HG02981 (cell line): ENCODE data around the gene FSD1L.

Source experiments
- ATAC-seq: cut with Tn5 transposase; IDR thresholded peaks from one replicate; pipeline ENCODE4 v1.9.1; 2021; ENCODE audit warnings: mild to moderate bottlenecking, moderate library complexity; ENCODE audit not compliant: unreplicated experiment

FSD1L gene

GRCh38 chr9:105435453-105435852 is 12.4 kb upstream of the FSD1L start:
- no peak for ATAC-seq

DNA sequence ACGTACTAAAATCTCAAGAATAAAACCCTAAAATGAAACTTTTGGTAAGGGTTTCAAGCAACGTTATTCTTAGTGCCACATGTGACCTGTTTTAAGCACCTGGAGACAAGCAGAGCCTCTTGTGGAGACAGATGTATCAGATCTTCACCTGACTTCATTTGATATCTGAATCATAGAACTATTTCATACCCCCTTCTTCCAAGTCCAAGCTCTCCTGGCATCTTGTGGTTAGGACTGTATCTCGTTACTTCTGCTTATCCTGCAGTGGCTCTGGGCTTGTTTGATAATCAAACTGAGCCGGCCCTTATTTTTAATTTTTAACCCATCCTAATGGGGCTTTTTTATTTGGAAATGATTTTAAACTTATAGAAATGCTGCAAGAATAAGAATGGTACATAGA is 11.1 kb upstream of the FSD1L start:
- ATAC-seq: no peak

- ATAC-seq: no peak
Measured at GRCh38 chr9:105437704-105438103, 10.1 kb upstream of the FSD1L start.

DNA sequence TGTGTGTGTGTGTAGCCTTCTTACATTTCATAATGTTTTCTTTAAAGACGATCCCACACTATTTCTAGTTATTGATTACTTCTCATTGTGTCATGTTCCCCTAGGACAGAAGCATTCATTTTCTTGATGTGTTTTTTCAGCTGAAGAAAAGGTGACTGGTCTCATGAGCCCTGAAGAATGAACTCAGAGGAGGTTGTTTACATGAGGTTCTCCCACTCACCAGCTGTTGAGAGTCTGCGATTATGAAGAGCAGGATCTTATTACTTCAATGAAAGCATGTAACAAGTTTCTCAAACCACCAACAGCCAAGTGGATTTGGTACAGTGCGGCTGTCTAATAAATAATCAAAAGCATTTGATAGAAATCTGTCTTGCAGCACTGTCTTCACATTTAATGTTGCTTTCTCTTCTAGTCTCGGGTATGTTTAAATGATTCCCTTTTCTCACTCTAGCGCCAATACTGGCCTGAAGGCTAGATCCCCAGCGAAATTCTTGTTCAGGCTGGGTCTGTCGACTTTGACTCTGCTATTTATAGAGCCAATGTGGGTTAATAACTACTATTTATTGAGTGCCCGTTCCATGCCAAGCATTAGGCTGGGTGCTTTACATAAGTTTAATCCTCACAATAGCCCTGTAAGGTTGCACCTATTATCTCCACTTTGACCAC is 9.6 kb upstream of the FSD1L start:
- ATAC-seq: no peak

DNA sequence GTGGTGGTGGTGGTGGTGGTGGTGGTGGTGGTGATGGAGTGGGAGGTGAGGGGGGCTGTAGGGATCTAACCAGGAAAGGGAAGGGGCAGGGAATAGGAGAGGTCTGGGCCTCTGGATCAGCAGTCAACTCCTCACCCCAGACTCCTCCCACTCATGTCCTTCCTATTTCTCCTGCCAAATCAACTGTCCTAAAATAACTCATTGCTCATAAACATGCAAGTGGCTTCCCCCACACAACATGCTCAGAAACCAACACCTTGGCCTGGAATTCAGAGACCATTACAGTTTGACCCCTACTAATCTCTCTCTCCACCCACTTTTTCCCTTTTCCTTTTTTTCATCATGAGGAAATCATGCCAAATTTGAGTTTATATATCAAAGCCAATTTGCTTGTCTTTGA is 8.4 kb upstream of the FSD1L start:
- no peak for ATAC-seq

DNA sequence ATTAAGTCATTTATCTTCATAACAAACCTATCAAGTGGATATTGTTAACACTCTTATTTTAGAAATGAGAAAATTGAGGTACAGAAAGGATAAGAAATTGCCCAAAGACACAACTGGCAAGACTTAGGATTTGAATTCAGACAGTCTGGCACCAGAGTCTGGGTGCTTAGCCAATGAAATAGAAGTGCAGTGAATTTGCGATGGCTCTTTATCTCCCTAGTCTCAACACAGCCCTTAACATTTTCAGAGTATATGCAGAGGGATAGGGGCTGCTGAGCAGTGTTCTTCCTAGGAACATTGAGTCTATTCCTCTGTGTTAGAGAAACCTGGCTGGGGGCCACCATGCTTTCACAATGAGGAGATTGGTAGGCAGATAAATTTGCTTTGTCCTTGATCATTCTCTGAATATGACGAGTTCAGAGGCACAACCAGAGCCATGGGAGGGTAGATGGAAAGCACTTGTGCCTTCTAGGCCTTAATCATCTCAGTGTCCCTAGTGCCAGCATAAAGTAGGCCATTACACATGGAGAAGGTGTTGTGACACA is 6.1 kb upstream of the FSD1L start:
- no peak for ATAC-seq

- no peak for ATAC-seq
Measured at GRCh38 chr9:105443121-105443520, 4.7 kb upstream of the FSD1L start.

GRCh38 chr9:105444130-105444529 is 3.7 kb upstream of the FSD1L start:
- no peak for ATAC-seq

DNA sequence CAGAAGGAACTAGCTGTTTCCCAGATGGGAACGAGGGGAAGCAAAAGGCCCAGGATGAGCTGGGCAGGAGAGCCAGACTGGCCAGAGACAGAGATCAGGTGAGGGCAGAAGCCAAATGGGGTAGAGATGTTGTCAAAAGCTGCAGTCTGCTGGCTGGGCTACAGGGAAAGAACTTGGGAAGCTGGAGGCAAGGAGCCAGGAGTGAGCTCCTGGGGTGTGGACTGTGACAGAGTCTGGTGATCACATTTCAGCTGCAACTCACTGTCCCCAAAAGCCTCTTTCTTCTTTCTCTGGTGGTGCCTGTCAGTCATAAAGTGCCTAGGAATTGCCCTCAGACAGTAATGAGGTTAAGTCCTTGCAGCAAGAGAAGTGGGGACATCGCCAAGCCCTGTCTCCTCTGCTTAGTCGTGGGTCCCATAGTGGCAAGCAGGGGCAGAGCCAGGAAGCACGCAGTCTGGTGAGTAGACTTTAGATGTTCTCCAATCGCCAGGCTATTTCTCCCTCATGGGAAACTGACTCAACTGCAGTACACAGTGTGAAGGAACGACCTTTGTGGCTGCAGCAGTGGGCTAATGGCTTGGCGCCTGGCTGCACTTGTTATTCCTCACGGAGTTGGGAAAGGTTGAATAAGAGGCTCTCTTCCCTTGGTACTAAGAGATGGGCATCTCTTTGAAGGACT is 2.5 kb upstream of the FSD1L start:
- no peak for ATAC-seq

- no peak for ATAC-seq
Measured at GRCh38 chr9:105447386-105447813, 434 bp upstream of the FSD1L start.

GRCh38 chr9:105449081-105449480 is 1.2 kb downstream of the FSD1L start:
- no peak for ATAC-seq

DNA sequence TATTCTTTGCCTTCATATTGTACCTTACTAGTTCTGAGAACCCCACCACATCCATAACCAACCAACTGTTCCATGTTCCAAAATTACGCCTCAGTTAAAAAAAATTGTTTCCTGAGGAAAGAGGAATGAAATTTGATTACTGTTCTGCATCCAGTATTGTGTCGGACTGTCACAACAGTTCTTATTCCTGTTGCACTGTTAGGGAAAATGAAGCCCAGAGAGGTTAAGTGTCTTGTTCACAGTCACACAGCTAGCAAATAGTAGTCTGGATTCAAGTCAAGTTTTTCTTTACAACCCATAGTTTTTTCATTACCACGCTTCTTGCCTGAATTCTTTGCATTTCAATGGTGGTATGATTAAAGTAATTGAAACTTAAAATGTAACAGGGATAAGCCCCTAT is 4.4 kb downstream of the FSD1L start:
- no peak for ATAC-seq

GRCh38 chr9:105455836-105456475 is 8.1 kb downstream of the FSD1L start:
- ATAC-seq: no peak

DNA sequence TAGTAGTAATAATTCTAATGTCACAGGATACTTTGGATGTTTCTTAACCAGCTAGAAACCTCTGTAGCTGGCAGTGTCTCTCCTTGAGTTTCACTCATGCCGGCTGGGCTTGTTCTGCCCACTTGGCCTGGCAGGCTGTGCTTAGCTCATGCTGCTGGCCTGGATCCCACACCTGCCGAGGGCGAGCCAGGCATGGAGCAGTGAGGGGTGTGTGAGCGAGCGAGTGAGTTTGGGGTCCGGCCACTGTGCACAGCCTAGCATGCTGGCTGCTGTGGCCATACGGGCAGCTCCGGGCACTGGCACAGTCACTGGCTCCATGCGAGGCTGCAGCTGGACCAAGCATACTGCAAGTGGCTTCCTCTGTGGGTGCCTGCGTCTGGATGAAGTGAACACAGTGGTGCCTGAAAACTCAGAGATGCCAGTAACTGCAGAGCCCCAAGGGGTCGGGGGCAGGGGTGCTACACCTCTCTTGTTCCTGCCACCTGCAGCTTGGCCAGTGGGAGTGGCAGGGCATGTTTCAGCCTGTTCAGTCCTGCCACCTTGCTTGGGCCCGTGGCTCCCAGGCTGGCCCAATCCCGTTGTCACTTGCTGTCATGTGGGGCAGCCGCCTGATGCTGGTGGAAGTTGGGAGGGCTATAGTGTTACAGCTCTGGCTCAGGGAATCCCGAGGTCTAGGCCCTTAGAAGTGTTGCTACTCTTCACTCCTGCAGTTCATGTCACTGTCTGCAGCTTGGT is 9.9 kb downstream of the FSD1L start:
- no peak for ATAC-seq

GRCh38 chr9:105458404-105458803 is 10.6 kb downstream of the FSD1L start:
- no peak for ATAC-seq

DNA sequence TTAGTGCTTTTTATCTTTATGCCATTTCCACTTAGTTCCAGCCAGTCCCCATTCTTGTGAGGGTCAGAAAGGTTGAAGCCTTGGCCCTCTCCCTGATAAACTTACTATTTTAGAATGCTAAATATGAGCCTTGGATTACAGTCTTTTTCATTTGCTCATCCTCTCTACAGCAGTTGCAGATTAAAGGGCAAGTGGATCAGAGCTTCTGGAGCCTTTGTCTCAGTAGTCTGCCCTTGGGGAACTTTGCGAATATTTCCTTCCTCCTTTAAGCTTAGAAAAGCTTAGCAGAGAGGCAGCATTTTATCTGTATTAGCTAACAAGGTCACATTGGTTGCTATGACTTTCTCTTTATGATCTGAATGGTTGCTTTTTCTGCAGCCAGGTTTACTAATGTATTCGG is 11.5 kb downstream of the FSD1L start:
- no peak for ATAC-seq

DNA sequence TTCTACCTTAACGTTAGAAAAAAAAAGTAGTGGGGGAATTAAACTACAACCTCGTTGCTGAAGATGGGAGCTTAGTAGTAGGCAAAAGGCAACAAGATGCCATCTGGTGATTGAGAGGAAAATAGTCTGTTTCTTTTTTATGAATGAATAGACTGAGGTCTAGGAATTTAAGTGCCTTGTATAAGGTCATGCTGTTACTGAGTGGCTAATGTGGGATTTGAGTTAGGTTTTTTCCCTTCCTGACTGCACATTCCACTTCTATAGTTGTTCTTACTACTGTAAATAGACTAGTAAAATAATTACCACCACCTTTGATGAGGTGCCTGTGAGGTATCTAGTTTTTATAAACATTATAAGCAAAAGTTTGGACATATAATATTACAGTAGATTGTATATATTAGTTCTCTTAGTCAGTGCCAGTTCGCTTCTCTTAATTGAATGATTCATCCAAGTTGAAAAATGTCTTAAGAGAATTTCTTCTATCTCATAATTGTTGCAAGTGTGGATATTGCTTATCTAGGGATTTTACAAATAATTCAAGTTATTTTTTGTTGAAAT is 19.1 kb downstream of the FSD1L start:
- ATAC-seq: no peak

- ATAC-seq: no peak
Measured at GRCh38 chr9:105468875-105469274, 21.0 kb downstream of the FSD1L start.

GRCh38 chr9:105473221-105473620 is 25.4 kb downstream of the FSD1L start:
- ATAC-seq: no peak

- ATAC-seq: no peak
Measured at GRCh38 chr9:105475302-105475701, 27.5 kb downstream of the FSD1L start.

- no peak for ATAC-seq
Measured at GRCh38 chr9:105479846-105480245, 32.0 kb downstream of the FSD1L start.
